HEK293T (cell line): ENCODE results near the gene TTC22.

Source experiments
- ARNT ChIP-seq: fragments of 450-650 bp; IDR thresholded peaks from 2 replicates; pipeline ENCODE4 v1.6.1; 2017; ENCODE audit warnings: mild to moderate bottlenecking
- FOXA1 ChIP-seq: fragments of 450-650 bp; IDR thresholded peaks from 2 replicates; pipeline ENCODE4 v1.6.1; 2016; ENCODE audit warnings: mild to moderate bottlenecking
- FOXM1 ChIP-seq: fragments of 450-650 bp; IDR thresholded peaks from 2 replicates; pipeline ENCODE4 v1.6.1; 2017; ENCODE audit warnings: mild to moderate bottlenecking, borderline replicate concordance
- SP1 ChIP-seq: fragments of 450-650 bp; IDR thresholded peaks from 2 replicates; pipeline ENCODE4 v1.6.1; 2017
- ZNF384 ChIP-seq: fragments of 450-650 bp; IDR thresholded peaks from 2 replicates; pipeline ENCODE4 v1.6.1; 2016
- TF ChIP-seq, protein P1 (sequence below): fragments of 450-650 bp; IDR thresholded peaks from 2 replicates; pipeline ENCODE4 v1.6.1; 2016

DNA sequence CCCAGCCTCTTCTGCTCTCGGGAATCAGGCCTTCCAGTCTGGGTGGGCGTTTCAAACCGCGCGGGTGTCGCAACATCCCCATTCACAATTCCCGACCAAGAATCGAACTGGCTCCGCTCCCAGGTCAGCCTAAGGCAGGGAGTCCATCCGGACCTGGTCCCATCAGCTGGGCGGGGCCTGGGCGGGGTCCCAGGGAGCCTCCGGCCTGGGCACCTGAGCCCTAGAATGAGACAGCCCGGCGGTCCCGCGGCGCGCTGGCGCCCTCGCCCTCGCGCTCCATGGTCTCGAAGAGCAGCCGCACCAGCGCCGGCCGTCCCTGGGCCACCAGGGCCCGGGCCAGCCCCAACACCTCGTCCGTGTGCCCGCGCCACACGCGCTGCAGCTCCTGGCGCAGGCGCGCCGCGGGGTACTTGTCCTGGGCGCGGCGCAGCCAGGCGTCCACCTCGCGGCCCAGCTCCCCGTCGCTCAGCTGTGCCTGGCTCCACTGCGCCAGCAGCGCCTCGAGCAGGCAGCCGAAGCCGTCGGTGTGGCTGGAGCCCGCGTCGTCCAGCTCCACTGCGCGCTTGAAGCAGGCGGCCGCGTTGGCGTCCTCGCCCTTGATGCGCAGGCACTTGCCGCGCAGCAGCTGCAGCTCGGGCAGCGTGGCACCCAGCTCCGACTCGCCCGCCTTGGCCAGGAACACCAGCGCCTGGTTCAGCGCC, 19.9 kb downstream of the TTC22 start:
- TF ChIP-seq ARNT: no peak
- TF ChIP-seq, protein P1, sequence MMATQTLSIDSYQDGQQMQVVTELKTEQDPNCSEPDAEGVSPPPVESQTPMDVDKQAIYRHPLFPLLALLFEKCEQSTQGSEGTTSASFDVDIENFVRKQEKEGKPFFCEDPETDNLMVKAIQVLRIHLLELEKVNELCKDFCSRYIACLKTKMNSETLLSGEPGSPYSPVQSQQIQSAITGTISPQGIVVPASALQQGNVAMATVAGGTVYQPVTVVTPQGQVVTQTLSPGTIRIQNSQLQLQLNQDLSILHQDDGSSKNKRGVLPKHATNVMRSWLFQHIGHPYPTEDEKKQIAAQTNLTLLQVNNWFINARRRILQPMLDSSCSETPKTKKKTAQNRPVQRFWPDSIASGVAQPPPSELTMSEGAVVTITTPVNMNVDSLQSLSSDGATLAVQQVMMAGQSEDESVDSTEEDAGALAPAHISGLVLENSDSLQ: no peak
- TF ChIP-seq FOXM1: no peak
- TF ChIP-seq FOXA1: no peak
- no peak for TF ChIP-seq ZNF384
- TF ChIP-seq SP1: no peak
